ENCODE results near the gene ALK. TPM values are rescaled to one million over a fixed set of nuclear protein-coding genes. Genes with fewer than 3 reads are reported as not detected.

ALK gene
- total and polyA plus RNA-seq, 2 donors (not counting 1 experiment from before 2014, with no cell fraction given), result under 0.01 to 0.02 TPM

- no peak overlapping the region for H3K4me2 ChIP-seq (ENCODE audit: extremely low read depth, insufficient read depth, low read length)
- H3K9me3 ChIP-seq (ENCODE audit: control insufficient read depth, insufficient read depth, low read depth, low read length), result no peaks in the 10 kb centered on the region
- H3K4me1 ChIP-seq (ENCODE audit: control insufficient read depth, extremely low read depth, insufficient read depth, low read length), result no peaks in the 10 kb centered on the region
- H3K79me2 ChIP-seq (ENCODE audit: control insufficient read depth, insufficient read depth, low read length), result no peaks in the 10 kb centered on the region
- H3K27me3 ChIP-seq (ENCODE audit: control insufficient read depth, insufficient read depth, low read length), result no peaks in the 10 kb centered on the region
- no peaks in the 10 kb centered on the region for H4K20me1 ChIP-seq (ENCODE audit: control insufficient read depth, extremely low read depth, insufficient read depth, low read length)
- H3K4me3 ChIP-seq (replicated peaks in 1 of 4; ENCODE audit: control extremely low read depth in 1 of 4, insufficient read depth in 1 of 4, low read depth in 3 of 4, low read length in 4 of 4), result no peak overlapping the region
- H2AFZ ChIP-seq (ENCODE audit: low read length), result no peak overlapping the region
- H3K9ac ChIP-seq (ENCODE audit: insufficient read depth, low read length), result no peak overlapping the region
- TF ChIP-seq CTCF (conservative IDR thresholded peaks at IDR 0.05 in 1 of 2, IDR thresholded peaks at IDR 0.05 in 1 of 2; ENCODE audit: low read depth in 1 of 2, low read length in 2 of 2), result no peak
- no peak for TF ChIP-seq EZH2 (IDR thresholded peaks at IDR 0.05; ENCODE audit: low read length, missing control alignments)
- DNase-seq (ENCODE audit: low read depth in 2 of 2), result no peak
- H3K36me3 ChIP-seq (ENCODE audit: control insufficient read depth, insufficient read depth, low read length), result no peaks in the 10 kb centered on the region
- H3K27ac ChIP-seq (ENCODE audit: insufficient read depth, low read length), result no peak overlapping the region
Observed at GRCh38 chr2:29213888-29214291, 707.5 kb downstream of the ALK start.

- Histone ChIP-seq H3K4me3 (replicated peaks in 1 of 4; ENCODE audit: control extremely low read depth in 1 of 4, insufficient read depth in 1 of 4, low read depth in 3 of 4, low read length in 4 of 4) (no peak overlapping the region), H2AFZ (ENCODE audit: low read length) (no peak overlapping the region), H3K9me3 (ENCODE audit: control insufficient read depth, insufficient read depth, low read depth, low read length) (no peaks in the 10 kb centered on the region), H3K27me3 (ENCODE audit: control insufficient read depth, insufficient read depth, low read length) (no peaks in the 10 kb centered on the region), H3K9ac (ENCODE audit: insufficient read depth, low read length) (no peak overlapping the region), H3K27ac (ENCODE audit: insufficient read depth, low read length) (no peak overlapping the region), H4K20me1 (ENCODE audit: control insufficient read depth, extremely low read depth, insufficient read depth, low read length) (no peaks in the 10 kb centered on the region), H3K36me3 (ENCODE audit: control insufficient read depth, insufficient read depth, low read length) (no peaks in the 10 kb centered on the region), H3K79me2 (ENCODE audit: control insufficient read depth, insufficient read depth, low read length) (no peaks in the 10 kb centered on the region), H3K4me1 (ENCODE audit: control insufficient read depth, extremely low read depth, insufficient read depth, low read length) (no peaks in the 10 kb centered on the region), H3K4me2 (ENCODE audit: extremely low read depth, insufficient read depth, low read length) (no peak overlapping the region)
- peak in 1 of 2 donors; percentile 5 for DNase-seq (ENCODE audit: low read depth in 2 of 2)
- TF ChIP-seq EZH2 (IDR thresholded peaks at IDR 0.05; ENCODE audit: low read length, missing control alignments), result no peak
- TF ChIP-seq CTCF (conservative IDR thresholded peaks at IDR 0.05 in 1 of 2, IDR thresholded peaks at IDR 0.05 in 1 of 2; ENCODE audit: low read depth in 1 of 2, low read length in 2 of 2), result no peak
Observed at GRCh38 chr2:29212009-29212408, 709.4 kb downstream of the ALK start.

- Histone ChIP-seq H3K4me3 (replicated peaks in 1 of 4; ENCODE audit: control extremely low read depth in 1 of 4, insufficient read depth in 1 of 4, low read depth in 3 of 4, low read length in 4 of 4) (no peak overlapping the region), H3K27me3 (ENCODE audit: control insufficient read depth, insufficient read depth, low read length) (no peaks in the 10 kb centered on the region), H4K20me1 (ENCODE audit: control insufficient read depth, extremely low read depth, insufficient read depth, low read length) (no peaks in the 10 kb centered on the region), H2AFZ (ENCODE audit: low read length) (no peak overlapping the region), H3K4me2 (ENCODE audit: extremely low read depth, insufficient read depth, low read length) (no peak overlapping the region), H3K4me1 (ENCODE audit: control insufficient read depth, extremely low read depth, insufficient read depth, low read length) (no peaks in the 10 kb centered on the region), H3K9ac (ENCODE audit: insufficient read depth, low read length) (no peak overlapping the region), H3K79me2 (ENCODE audit: control insufficient read depth, insufficient read depth, low read length) (no peaks in the 10 kb centered on the region), H3K9me3 (ENCODE audit: control insufficient read depth, insufficient read depth, low read depth, low read length) (no peaks in the 10 kb centered on the region), H3K27ac (ENCODE audit: insufficient read depth, low read length) (no peak overlapping the region), H3K36me3 (ENCODE audit: control insufficient read depth, insufficient read depth, low read length) (no peaks in the 10 kb centered on the region)
- TF ChIP-seq CTCF (conservative IDR thresholded peaks at IDR 0.05 in 1 of 2, IDR thresholded peaks at IDR 0.05 in 1 of 2; ENCODE audit: low read depth in 1 of 2, low read length in 2 of 2) (no peak), EZH2 (IDR thresholded peaks at IDR 0.05; ENCODE audit: low read length, missing control alignments) (no peak)
- no peak for DNase-seq (ENCODE audit: low read depth in 2 of 2)
Observed at GRCh38 chr2:29209551-29209950, 711.8 kb downstream of the ALK start.
